Caco-2 (cell line): Measurements from ENCODE around the gene FAM107B. TPM values are rescaled to one million over a fixed set of nuclear protein-coding genes. Genes with fewer than 3 reads are reported as not detected.
"Not testable (repeated sequence)": the region's sequence is repeated elsewhere in the genome, so short reads cannot be mapped to it uniquely, and the experiment has no call there.

ENCODE experiments used
- BruUV-seq: library from RNA; stranded (reverse); fragments of 400-500 nt; replicated peaks from 2 replicates; lab custom pipeline; 2021; lab: Mats Ljungman, UMichigan
- CTCF ChIA-PET: fragments of 300-600 bp; sonication (Branson Sonifier 250); formaldehyde crosslinking; loops from one replicate; lab custom pipeline; 2022; ENCODE audit warnings: antibody characterized with exemption; lab: Charles Lee
- POLR2A ChIA-PET: fragments of 300-600 bp; sonication (Branson Sonifier 250); formaldehyde crosslinking; loops from one replicate; lab custom pipeline; 2022; ENCODE audit warnings: antibody characterized with exemption; lab: Charles Lee
- DNase-seq, 2 experiments: peaks; one replicate each; pipeline versions ENCODE4 v3.0.0 to v3.0.0-alpha.2; 2020 to 2022
- H3K27me3 ChIP-seq: replicated peaks from 2 replicates; pipeline ENCODE4 v1.6.0; 2011; ENCODE audit warnings: low read length; ENCODE audit not compliant: control insufficient read depth, insufficient read depth
- H3K36me3 ChIP-seq: 2 replicates; pipeline ENCODE4 v1.5.1; 2011; ENCODE audit warnings: low read length; ENCODE audit not compliant: control insufficient read depth, insufficient read depth
- H3K4me1 ChIP-seq: fragments of 250-450 bp; sonication (Bioruptor Pico); 2 replicates; pipeline ENCODE4 v1.5.1; 2020; ENCODE audit warnings: mild to moderate bottlenecking
- H3K4me3 ChIP-seq: 2 replicates; pipeline ENCODE4 v1.5.1; 2011; ENCODE audit warnings: low read depth, mild to moderate bottlenecking, control low read depth, low read length
- H3K9me3 ChIP-seq: fragments of 250-450 bp; sonication (Bioruptor Pico); 2 replicates; pipeline ENCODE4 v1.5.1; 2020; ENCODE audit warnings: mild to moderate bottlenecking, moderate library complexity
- H3K27ac Mint-ChIP-seq: one replicate; pipeline ENCODE4 v1.8.0; 2022; ENCODE audit warnings: mixed read lengths; ENCODE audit not compliant: unreplicated experiment
- H3K27me3 Mint-ChIP-seq: one replicate; pipeline ENCODE4 v1.8.0; 2022; ENCODE audit warnings: mixed read lengths; ENCODE audit not compliant: insufficient read depth, unreplicated experiment
- H3K36me3 Mint-ChIP-seq: one replicate; pipeline ENCODE4 v1.8.0; 2022; ENCODE audit warnings: mild to moderate bottlenecking, mixed read lengths; ENCODE audit not compliant: insufficient read depth, unreplicated experiment
- H3K4me1 Mint-ChIP-seq: one replicate; pipeline ENCODE4 v1.8.0; 2022; ENCODE audit warnings: low read depth, mixed read lengths; ENCODE audit not compliant: unreplicated experiment
- H3K4me3 Mint-ChIP-seq: one replicate; pipeline ENCODE4 v1.8.0; 2022; ENCODE audit warnings: mild to moderate bottlenecking, moderate library complexity, mixed read lengths; ENCODE audit not compliant: unreplicated experiment
- H3K9me3 Mint-ChIP-seq: one replicate; pipeline ENCODE4 v1.8.0; 2022; ENCODE audit warnings: mixed read lengths; ENCODE audit not compliant: unreplicated experiment
- CTCF ChIP-seq, 2 experiments: fragments of 200-600 bp in 1 of 2; IDR thresholded peaks; 1 replicate in 1 of 2; 2 replicates in 1 of 2; pipeline versions ENCODE4 v1.5.1 to v1.8.0; 2011 to 2022; ENCODE audit warnings: antibody characterized with exemption in 1 of 2, control low read depth in 1 of 2, inconsistent platforms in 1 of 2, low read depth in 1 of 2, low read length in 1 of 2, mild to moderate bottlenecking in 1 of 2, moderate library complexity in 1 of 2; ENCODE audit not compliant: insufficient read depth in 1 of 2, severe bottlenecking in 1 of 2, unreplicated experiment in 1 of 2
- intact Hi-C: fragments of 100-400 bp; cut with micrococcal nuclease; formaldehyde crosslinking; loops from one replicate; pipeline ENCODE4 v1.10.0; 2022; ENCODE audit not compliant: unreplicated experiment
- total RNA-seq: library from RNA; stranded (reverse); gene quantifications from 2 replicates; pipeline ENCODE4 v1.2.3, GENCODE V29; 2022

Gene FAM107B
- total RNA-seq, 1 experiment from 2014 or later: 206 TPM

GRCh38 chr10:14661818-14662217, 112.9 kb downstream of the FAM107B start:
- intact Hi-C loops: no loop called here
- Histone ChIP-seq H3K36me3 (no peaks in the 10 kb centered on the region), H3K27me3 (no peaks in the 10 kb centered on the region), H3K9me3 (0 out of 2 replicates have a peak, but pooled peaks cover 3% of the 10 kb centered on the region), H3K4me1 (0 out of 2 replicates have a peak, but pooled peaks cover 5% of the 10 kb centered on the region), H3K4me3 (no peak overlapping the region)
- Mint-ChIP-seq H3K27ac (no peak overlapping the region), H3K9me3 (peaks cover 46% of the 10 kb centered on the region), H3K4me3 (no peak overlapping the region), H3K4me1 (no peaks in the 10 kb centered on the region), H3K27me3 (no peaks in the 10 kb centered on the region), H3K36me3 (no peaks in the 10 kb centered on the region)
- no peak for TF ChIP-seq CTCF (IDR thresholded peaks at IDR 0.05; ENCODE audit: insufficient read depth in 1 of 2, low read depth in 1 of 2, low read length in 1 of 2, severe bottlenecking in 1 of 2, unreplicated experiment in 1 of 2)
- ChIA-PET POLR2A (no interaction called here), CTCF (no interaction called here)
- BruUV-seq: no TSS peak
- no peak for DNase-seq

- no peaks in the 10 kb centered on the region for H3K36me3 ChIP-seq
- no peak for DNase-seq
- no peaks in the 10 kb centered on the region for H3K27me3 ChIP-seq
- Mint-ChIP-seq H3K27ac (no peak overlapping the region), H3K36me3 (no peaks in the 10 kb centered on the region), H3K27me3 (no peaks in the 10 kb centered on the region), H3K4me1 (peaks cover under 1% of the 10 kb centered on the region), H3K4me3 (no peak overlapping the region), H3K9me3 (peaks cover 36% of the 10 kb centered on the region)
- CTCF ChIA-PET: no interaction called here
- no peak overlapping the region for H3K4me3 ChIP-seq
- no peak for TF ChIP-seq CTCF (IDR thresholded peaks at IDR 0.05; ENCODE audit: insufficient read depth in 1 of 2, low read depth in 1 of 2, low read length in 1 of 2, severe bottlenecking in 1 of 2, unreplicated experiment in 1 of 2)
- POLR2A ChIA-PET: no interaction called here
- intact Hi-C loops: no loop called here
- H3K9me3 ChIP-seq: 0 out of 2 replicates have a peak, but pooled peaks cover 3% of the 10 kb centered on the region
- 0 out of 2 replicates have a peak, but pooled peaks cover 5% of the 10 kb centered on the region for H3K4me1 ChIP-seq
- BruUV-seq: no TSS peak
These were observed 113.9 kb downstream of the FAM107B start for GRCh38 chr10:14660831-14661230.

GRCh38 chr10:14659626-14660196, 115.0 kb downstream of the FAM107B start:
- ChIA-PET CTCF (no interaction called here), POLR2A (no interaction called here)
- intact Hi-C loops: no loop called here
- Mint-ChIP-seq H3K9me3 (peaks cover 28% of the 10 kb centered on the region), H3K27ac (no peak overlapping the region), H3K36me3 (no peaks in the 10 kb centered on the region), H3K4me1 (peaks cover 12% of the 10 kb centered on the region), H3K4me3 (no peak overlapping the region), H3K27me3 (no peaks in the 10 kb centered on the region)
- no peak for DNase-seq
- Histone ChIP-seq H3K9me3 (0 out of 2 replicates have a peak, but pooled peaks cover 3% of the 10 kb centered on the region), H3K36me3 (no peaks in the 10 kb centered on the region), H3K4me3 (no peak overlapping the region), H3K27me3 (no peaks in the 10 kb centered on the region), H3K4me1 (peaks cover 15% of the 10 kb centered on the region)
- no peak for TF ChIP-seq CTCF (IDR thresholded peaks at IDR 0.05; ENCODE audit: insufficient read depth in 1 of 2, low read depth in 1 of 2, low read length in 1 of 2, severe bottlenecking in 1 of 2, unreplicated experiment in 1 of 2)
- BruUV-seq: no TSS peak

GRCh38 chr10:14659137-14659536, 115.6 kb downstream of the FAM107B start:
- H3K27me3 ChIP-seq, POLR2A ChIA-PET, intact Hi-C loops, H3K36me3 Mint-ChIP-seq, H3K4me3 ChIP-seq, DNase-seq, BruUV-seq, H3K27ac Mint-ChIP-seq, CTCF ChIA-PET, H3K4me3 Mint-ChIP-seq, H3K9me3 ChIP-seq, H3K36me3 ChIP-seq, H3K27me3 Mint-ChIP-seq: not testable (repeated sequence)
- Mint-ChIP-seq H3K9me3 (peaks cover 23% of the 10 kb centered on the region), H3K4me1 (peaks cover 18% of the 10 kb centered on the region)
- H3K4me1 ChIP-seq: peaks cover 21% of the 10 kb centered on the region
